ENCODE results near the gene MITF.

The MITF gene

DNA sequence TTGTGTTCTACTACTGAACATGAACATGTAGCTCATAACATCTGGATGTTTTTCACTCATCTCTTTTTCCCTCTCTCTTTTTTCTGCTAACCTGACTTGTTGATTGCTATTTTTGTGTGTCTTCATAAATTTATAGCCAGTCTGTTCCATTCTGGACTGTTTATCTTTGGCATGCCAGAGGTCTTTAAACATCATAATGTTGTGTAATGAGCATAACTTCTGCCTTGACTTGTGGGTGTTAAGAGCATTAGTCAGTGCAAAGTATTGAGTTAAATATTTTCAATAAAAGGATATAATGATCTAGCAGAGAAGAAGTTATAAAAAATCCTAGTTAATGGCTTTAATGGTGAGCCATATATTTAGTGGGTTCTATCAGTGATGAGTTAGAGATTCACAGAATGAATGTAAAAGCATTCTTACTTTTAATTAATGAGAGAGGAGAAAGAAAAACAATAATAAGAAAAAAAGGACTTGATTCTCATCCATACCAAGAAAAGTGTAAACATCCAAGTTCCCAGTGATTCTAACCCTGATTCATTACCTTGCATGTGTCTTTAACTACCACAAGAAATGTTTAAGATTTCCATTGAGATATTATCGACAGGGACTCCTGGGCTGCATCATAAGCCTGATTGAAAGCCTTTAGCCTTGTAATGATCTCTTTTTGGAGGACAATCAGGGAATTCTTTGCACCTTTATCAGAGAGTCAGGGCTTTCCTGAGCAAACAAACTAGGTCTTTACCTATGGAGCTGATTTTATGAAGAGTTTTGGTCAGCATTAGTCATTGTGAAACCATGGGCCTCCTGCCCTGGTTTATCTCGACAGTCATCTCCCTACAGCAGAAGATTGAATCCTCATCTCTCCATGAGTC, 22.9 kb downstream of the MITF start:
- DNase-seq = no peak

DNA sequence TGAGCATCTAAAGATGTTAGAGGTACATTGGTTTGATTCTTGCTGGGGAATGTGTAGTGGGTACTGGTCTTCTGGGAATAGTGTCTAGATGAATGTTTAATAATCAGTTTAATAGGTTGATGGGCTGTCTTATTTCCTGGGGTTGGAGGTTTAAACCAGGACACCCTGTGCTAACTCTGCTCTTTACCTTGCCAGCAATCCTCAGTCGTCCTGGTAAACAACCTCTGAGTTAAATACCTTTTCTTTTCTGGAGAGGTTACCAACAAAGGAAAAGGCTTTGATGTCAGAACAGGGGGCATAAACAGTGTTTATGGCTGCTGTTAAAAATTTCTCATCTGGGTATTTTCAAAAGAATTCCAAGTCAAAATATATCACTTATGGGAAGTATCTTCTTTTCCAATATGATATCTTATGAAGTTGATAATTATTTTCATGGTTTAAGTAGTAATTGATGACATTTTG, 23.5 kb downstream of the MITF start:
- DNase-seq = no peak

DNA sequence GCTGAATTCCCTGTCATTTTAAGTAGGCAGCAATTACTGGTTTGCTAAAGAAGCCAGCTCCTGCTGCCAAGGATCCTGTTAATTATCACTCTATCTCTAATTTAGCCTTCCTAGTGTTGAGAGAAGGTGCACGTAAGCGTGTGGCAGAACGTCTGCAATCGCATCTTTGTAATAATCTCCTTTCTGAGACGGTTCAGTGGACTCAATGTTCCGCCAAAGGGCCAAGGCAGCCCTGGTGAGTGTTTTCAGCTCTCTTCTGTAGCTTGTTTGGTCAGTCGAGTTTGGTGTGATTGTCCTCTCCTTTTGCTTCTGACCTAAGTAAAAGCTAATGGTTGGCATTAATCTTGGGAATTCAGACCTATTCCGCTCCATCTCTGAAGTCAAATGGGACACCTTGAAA, 24.2 kb downstream of the MITF start:
- DNase-seq = no peak

DNA sequence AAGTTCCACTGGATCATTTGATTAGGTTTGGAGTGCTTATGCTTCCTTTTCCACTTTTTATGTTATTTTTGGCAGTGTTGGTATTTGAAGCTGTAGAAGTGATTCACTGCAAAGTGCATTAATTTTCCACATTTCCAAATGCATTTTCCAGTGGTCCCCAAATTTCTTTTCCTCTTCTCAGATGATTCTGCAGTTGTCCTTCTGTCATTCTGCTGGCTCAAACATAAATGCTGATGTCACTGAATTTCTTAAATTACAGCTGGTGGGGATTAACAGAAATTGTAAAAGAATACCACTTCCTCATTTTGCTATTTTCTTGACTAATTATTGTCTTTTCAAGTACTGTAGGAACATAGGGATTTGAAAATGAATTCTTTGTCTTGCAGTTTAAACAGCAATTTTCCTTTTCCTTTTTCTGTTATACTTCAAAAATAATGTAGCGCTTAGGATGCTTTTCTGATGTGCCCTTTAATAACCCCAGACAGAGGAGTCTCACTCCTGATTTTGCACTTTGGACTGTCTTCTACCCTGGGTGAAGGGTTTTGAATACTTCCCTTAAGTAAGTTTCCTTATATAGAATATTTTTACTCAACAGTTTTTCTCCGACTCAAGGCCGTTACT, 25.0 kb downstream of the MITF start:
- no peak for DNase-seq

DNA sequence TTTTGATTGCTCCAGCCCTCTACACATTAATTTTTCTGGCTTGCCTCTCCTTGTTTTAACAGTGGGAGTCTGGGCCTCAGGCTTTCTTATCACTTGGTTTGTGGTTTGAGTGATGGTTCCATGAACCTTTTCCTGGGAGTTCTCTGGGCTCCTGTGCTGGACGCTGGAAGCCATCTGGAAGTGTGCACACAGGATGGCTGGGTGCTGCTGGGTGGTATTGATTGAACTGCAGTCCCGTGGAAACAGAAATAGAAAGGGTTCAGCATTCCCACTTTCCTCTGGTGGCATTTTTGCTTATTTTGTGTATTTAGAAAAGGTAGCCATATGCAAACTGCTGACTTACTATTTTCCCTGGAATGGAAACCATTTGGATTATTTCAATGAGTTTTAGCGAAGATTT, 25.6 kb downstream of the MITF start:
- no peak for DNase-seq

DNA sequence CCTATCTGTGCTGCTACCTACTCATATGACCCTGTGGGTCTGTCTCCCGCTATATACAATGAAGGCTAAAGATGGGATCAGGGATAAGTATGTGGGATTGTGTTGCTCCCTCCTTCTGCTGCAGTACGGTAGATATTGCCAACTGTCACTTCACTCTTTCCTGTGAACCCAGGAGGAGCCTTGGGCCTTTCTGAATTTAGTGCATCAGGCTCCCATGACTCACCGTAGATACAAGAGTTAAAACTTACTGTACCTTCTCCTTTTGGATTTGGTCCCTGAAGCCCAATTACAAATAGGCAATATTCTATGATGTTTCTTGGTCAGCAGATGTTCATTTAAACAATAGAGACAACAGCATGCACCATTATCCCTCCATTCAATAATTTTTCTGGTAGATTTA, 27.4 kb downstream of the MITF start:
- DNase-seq = no peak

DNA sequence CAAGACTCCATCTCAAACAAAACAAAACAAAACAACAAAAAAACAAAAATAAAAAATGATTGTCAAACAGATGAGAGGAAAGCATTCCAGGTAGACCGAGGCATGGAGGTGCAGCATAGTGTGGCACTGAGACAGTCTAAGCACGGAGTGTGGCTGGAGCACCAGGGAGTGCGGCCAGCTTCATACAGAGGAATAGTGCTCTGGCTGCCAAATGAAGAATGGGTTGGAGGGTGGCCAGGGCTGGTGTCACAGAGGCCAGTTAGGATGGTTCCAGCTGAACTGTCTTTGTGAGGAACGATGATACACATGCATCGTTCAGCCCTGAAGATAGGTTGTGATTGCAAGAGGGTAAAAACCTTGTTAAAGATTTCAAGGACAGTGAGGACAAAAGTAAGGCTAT, 28.3 kb downstream of the MITF start:
- no peak for DNase-seq

DNA sequence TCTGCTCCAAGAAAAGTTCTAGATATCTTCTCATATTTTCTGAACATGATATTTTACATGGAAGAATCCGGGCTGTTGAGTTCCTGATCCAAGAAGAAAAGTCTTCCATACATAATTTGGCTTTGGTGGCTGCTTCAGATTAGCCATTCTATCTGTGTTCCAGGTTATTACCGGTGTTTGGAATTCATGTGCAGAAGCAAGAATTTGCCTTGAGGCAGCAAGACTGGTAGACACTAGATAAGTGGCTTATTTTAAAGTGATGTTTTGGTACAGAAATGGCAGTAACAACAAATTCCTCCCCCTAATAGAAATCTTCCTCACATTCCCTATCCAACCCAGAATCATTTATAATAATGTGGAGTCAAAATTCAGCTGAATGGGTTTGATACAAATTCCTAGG, 29.2 kb downstream of the MITF start:
- no peak for DNase-seq

DNA sequence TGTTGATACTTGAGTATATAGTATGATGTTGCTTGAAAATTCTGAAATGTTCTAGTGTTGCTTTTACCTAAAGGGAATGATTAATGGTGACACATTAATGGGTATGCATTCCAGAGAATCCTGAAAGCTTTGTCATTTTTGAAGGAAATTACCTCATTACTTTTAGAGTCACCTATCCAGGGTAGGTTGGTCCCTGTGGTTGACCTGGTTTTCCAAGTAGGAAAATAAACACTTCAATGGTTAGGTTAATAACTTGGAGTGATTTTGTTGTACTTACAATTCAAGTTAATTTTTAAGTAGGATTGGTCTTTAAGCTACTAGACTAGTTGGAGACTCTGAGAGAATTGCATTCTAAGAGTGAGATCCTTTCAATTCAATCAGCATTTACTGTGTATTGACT, 31.0 kb downstream of the MITF start:
- no peak for DNase-seq

DNA sequence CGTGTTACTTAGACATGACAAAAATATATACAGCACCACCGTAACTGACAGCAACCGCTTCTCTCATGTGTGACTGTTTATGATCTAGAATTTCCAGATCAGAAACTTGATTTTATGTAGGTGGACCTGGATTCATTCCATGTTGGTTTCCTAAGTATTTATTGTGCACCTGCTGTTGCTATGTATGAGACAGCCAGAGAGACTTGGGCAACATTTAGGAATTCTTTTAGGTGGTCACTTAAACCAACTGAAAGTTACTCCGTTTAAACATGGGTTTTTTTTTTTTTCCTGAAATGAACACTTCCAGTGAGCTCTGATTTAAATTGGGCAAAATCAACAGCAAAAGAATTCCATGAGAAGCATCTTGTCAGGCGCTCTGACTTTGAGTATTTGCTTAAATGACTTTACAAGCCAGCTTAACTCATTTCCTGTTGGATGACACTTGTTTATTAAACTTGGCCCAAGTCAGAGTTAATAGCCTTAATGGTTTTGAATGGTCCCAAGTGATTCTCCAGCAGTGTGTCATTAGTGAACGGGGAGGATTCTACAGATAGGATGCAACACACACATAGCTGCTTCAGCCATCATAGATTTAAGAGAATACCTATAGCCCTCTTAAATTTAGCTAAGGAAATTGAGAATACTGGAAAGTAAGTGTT, 31.8 kb downstream of the MITF start:
- DNase-seq = no peak

DNA sequence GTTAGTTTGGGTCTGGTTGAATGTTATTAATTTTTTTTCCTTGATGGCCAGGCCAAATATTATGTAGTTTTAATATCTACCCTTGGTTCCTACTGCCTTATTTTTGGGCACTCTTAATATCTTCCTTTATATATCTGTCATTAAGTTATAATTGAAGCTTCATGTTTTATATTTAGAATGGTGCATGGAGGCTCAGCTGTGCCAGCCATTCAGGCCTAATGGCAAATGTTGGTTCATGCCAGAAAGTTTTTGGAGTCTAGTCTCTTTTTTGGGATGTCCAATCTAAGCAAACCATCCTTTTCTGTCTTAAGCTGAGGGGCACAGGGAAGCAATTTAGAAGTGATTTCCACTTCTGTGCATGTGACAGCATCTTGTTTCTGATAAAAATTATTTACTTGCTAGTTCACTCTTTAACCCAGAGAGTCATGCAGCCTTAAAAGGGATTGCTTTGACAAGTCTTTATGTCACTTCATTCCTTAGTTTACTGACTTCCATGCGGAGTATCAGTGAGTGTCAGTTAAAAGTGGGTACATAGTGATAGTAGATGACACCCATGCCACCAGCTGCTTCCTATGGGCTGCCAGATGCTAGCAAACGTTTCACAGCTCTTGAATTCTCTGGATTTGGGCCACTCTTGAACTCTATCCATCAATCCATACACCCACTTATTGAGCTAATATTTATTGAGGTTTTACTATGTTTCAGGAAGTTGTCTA, 33.0 kb downstream of the MITF start:
- no peak for DNase-seq

DNA sequence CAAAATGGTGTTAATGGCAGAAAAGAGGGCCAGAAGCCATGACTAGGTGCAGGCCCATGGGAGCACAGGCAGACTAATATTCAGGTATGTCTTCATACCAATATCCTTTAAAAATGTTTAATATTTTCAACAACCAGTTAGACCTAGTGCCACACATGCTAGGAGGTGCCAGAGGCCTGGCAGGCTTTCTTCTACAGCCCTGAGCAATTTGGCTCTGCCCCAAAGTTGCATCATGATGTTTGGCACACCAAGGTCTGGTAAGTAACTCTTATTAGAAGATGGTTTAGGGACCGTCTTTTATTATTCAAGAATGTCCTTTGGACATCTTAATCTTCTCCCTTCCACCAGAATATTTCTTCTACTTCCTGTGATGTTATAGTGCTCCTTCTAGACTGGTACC, 34.8 kb downstream of the MITF start:
- no peak for DNase-seq

DNA sequence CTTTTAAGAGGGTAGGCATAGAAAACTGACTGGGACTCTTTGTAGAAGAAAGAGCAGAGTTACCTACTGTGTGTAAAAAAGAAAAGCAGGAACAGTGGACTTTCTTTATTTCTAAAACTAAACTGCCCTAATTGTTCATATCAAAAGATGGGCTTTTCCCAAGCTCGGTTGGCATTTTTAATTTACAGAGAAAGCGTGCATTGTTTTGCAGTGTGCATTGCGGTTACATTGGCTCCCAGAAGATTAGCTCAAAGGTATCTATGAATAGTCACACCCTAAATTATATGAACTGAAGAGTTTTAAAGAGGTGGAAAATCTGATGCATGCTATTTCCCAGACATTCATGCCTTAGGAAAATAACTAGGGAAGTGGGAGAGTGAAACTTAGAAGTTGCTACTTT, 36.5 kb downstream of the MITF start:
- no peak for DNase-seq

DNA sequence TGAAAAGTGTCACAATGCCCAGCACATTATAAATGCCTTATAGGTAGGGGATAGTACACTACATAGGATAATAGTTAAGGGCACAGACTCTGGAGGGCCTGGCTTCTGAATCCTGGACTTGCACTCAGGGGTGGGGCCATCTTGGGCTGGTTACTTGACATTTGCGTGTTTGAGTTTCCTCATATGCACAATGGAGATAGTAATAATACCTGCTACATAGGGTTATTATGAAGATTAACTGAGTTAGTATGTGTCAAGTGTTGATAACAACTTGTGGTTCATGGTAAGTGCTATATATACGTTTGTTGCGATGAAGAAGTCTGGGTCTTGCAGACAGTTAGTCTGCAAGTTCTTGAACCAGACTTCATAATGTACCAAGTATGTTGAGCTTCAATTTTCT, 37.0 kb downstream of the MITF start:
- DNase-seq = no peak

DNA sequence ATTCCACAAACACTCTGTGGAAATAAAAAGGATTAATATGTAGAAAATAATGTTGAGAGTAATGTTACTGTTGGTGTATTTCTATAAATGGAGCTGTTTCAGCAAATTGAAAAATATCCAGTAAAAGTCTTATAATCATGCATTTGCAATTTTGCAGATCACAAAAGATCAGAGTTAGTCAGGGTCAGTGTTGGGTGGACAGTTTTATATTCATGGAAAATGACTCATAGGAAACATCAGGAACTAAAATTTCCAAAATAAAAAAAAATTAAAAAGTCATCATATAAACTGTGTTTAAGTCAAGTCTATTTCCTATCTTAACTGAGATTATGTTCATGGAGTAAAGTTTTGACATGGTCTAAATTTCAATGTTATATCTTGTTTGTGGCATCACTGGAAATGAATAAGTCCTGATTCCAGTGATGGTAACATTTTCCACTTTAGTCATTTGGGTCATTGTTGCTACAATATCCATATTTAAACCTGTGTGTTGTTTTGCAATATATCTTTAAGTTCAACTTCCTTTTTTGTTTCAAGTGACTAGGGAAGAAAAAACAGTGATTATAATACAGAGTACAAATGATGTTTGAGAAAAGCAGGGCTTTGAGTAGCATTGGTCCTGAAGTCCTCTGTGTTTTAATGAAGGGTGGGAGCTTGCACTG, 37.8 kb downstream of the MITF start:
- no peak for DNase-seq

DNA sequence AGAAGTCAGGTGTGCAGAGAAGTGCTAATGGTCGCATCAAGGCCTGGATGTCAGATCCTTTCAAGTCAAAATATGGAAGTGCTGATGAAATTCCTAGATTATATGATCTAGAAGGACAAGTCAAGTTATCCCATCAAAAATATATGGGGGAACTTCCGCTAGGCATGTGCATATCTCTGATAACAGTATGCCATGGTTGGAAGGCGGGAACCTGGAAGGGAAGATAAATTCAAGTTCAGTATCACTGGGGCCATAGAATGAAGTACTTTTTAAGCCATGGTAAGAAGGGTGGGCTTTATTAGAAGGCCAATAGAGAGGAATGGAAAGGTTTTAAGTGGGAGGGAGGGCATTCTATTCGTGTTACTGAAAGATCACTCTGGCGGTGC, 38.3 kb downstream of the MITF start:
- DNase-seq = no peak

DNA sequence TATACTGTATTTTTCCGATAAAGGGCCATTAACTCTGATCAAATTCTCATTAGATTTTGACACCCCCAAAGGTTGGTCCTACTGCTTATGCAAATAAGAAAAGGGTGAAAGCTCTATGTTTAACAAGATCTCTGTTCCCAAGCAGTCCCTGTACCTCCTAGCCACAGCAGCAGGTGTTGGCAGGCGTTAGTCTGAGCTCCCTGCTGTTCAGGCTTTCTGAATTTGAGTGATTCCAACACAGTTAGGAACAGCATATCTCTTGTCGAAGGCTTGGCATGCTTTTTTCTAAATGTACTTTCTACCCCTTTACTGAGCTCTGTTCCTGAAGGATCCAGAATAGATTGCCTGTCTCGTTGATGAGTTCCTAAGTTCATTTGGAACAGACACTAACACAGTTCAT, 42.3 kb downstream of the MITF start:
- no peak for DNase-seq

DNA sequence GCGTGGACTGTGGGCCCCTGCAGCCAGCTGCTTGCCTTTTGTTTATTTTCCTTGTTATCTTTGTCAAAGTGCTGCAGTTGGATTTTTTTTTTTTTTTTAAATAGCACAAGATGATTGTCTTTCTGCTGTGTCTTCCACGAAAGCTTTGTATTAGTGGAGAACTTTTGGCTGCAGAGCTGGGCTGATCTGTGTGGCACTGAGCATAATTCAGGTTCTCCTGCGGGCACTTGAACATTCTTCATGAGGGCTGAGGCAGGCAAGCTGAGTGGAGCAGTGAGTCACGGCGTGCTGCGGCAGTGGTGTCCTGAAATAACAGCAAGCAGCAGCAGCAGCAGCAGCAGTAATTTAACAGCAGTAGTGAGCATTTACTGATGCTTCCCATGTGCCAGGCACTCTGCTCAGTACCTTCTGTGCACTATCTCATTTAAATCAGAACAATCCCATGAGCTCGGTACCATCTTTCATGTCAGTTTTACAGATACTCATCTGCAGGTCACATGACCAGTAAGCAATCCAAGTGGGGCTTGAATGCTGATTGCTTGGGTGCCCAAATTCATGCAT, 45.8 kb downstream of the MITF start:
- no peak for DNase-seq

DNA sequence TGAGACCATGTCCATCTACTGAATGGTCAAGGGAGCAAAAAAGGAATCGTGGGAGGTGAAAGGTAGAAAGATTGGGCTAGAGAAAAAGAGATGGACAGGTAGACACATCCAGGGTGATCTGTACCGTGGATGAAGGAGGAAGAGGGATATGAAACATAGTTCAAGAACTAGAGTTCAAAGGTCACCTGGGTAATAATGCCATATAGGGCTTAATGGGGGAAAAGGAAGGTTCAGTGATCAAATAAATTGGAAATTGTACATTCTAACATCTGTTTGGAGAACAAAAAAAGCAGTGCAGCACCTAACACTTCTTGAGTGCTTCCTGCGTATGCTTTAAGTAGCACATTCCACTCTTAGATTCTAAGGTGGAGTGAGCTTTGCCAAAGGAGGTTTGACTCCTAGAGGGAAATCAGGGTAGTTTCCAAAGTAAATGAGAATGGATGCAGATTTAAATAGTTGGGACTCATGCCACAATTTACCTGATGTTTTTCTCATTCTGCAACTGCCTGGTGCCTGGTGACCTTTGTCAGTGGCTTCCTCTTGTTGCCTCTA, 46.6 kb downstream of the MITF start:
- DNase-seq = no peak

DNA sequence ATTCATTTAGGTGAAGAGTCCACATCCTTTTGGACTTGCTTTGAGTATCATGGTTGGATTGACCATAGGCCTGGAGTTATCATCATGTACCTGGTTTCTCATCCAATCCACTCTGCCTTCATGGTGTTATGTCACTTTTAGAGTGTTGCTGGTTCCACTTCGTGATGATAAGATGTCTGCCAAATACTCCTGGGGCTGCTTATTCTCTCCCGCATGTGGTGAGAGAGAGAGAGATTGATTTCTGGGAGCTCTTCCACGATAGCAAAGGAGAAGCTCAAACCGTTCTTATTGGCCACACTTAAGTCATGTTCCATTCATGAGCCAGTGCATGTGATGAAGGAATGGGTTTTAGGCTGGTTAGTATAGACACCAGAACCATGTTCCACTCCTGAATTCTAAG, 47.6 kb downstream of the MITF start:
- no peak for DNase-seq

DNA sequence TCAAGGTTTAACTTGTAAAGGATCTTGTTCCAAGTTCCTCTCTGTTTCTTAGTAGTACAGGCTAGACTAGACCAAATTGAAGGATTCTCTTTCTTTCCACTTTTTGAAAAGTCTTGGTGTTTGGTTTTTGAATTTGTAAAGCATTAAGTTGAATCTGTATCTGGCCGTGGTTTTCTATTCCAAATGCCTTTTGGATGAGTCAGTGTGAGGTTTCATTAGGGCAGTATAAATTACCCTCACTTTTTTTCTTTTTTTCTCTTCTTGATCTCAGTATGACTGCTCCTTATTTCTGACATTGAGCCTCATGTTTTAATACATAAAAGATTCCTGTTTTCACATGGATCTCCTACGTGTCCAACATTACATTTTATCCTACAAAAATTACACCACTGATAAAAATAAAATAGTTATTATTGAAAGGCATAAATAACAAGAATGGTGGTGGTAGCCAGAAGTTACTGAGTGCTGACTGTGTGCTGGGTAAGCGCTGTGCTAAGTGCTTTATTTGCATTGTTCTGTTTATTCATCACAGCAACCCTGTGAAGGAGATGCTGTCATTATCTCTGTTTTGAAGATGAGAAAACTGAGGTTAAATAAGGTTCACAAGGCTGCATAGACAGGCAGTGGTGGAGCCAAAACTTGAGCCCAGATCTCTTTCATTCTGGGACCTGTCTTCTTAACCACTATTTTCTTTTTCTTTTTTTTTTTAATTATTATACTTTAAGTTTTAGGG, 48.3 kb downstream of the MITF start:
- DNase-seq = no peak

DNA sequence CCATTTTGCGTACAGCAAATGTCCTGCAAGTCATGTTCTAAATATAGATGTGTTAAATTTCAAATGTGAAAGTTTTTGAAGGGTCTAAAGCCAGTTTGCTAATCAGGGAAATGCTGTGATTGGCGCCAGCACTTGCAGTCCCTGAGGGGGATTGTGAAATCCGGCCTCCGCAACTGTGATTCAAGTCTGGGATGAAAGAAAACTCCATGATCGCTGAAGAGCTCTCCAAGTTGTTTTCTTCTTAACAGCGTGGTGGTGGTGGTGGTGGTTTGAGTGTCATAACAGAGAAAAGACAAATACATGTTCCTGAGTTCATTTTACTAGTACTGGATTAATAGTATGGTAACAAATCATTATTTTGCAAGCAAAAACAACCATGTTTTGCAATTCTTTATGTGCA, 51.8 kb downstream of the MITF start:
- DNase-seq = no peak
